BLaER1 treated with 17β-estradiol and CSF1 and Interleukin-3, amounts not matched to agents 10 nM and 100 nM (cell line): ENCODE measurements around the gene HIPK1.
A peak's percentile ranks its signal among the peaks of the same experiment; 100 is the strongest.

Experiments
- H3K27ac ChIP-seq, 11 experiments: shearing (Covaris generic); formaldehyde crosslinking; 2 replicates each; pipeline ENCODE4 v1.8.1; 2022
- H3K27me3 ChIP-seq, 11 experiments: shearing (Covaris generic); formaldehyde crosslinking; 2 replicates each; pipeline ENCODE4 v1.8.1; 2022
- H3K36me3 ChIP-seq, 11 experiments: shearing (Covaris generic); formaldehyde crosslinking; 2 replicates each; pipeline ENCODE4 v1.8.1; 2022
- H3K4me1 ChIP-seq, 10 experiments: shearing (Covaris generic); formaldehyde crosslinking; 2 replicates each; pipeline ENCODE4 v1.8.1; 2022
- H3K4me2 ChIP-seq, 11 experiments: shearing (Covaris generic); formaldehyde crosslinking; 2 replicates each; pipeline ENCODE4 v1.8.1; 2022
- H3K4me3 ChIP-seq, 10 experiments: shearing (Covaris generic); formaldehyde crosslinking; 2 replicates each; pipeline ENCODE4 v1.8.1; 2022
- H3K9ac ChIP-seq, 11 experiments: shearing (Covaris generic); formaldehyde crosslinking; 2 replicates each; pipeline ENCODE4 v1.8.1; 2022
- H3K9me3 ChIP-seq, 11 experiments: shearing (Covaris generic); formaldehyde crosslinking; replicated peaks in 1 of 11; 2 replicates each; pipeline ENCODE4 v1.8.1; 2022
- H4K20me1 ChIP-seq, 11 experiments: shearing (Covaris generic); formaldehyde crosslinking; 2 replicates each; pipeline ENCODE4 v1.8.1; 2022
- Cebpa-rat ChIP-seq, 11 experiments: shearing (Covaris generic); IDR thresholded peaks; 2 replicates each; pipeline ENCODE4 v1.8.1; 2022

The HIPK1 gene

DNA sequence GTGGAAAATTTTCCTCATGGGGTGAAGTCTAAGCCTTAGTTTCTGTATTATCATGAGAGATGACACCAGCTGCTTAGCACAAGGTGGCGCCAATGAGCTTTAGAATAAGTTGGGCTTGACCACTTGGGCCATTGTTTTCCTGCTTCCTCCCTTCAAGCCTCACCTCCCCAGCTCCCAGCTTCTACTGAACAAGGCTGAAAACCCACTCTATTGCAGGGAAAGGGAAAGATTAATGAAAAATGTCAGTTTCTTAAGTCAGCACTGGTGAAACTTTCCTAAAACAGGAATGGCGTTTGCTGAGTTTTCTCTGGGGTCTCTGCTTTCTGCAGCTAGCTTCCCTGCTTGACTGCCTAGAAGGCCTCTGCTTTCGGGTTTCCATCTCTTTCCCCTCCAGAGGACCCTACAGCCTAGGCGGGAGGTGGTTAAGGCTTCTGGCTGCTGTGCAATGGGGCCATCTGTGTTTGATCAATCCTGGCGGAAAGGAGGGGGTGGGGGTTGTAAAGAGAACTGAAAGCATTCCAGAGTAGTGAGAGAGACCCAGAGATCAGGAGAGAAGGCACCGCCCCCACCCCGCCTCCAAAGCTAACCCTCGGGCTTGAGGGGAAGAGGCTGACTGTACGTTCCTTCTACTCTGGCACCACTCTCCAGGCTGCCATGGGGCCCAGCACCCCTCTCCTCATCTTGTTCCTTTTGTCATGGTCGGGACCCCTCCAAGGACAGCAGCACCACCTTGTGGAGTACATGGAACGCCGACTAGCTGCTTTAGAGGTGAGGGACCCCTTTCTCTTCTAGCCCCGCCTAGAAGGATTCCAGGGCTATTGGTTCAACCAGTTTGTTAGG, 50.0 kb downstream of the HIPK1 start, which contains the start of gene OLFML3:
TSS of gene OLFML3 (plus strand) at position 612 of the 840 bp plus-strand sequence. CDS start at position 655, 43 bp downstream.
- Histone ChIP-seq H3K9ac (peak within 1 kb of the TSS in 10 of 11 experiments; percentile 21 to 63 (median 42); a peak in 13 of 22 replicates), H3K4me1 (peaks cover 73 to 99% (median 94%) of the 10 kb centered on the region in 10 experiments), H3K27ac (peak within 1 kb of the TSS in 10 of 11 experiments; percentile 39 to 83 (median 68); a peak in 17 of 22 replicates), H3K36me3 (peaks cover 6 to 18% (median 11%) of the 10 kb centered on the region in 11 experiments; a peak in 17 of 22 replicates), H3K4me3 (peak within 1 kb of the TSS in 6 of 10 experiments; percentile 4 to 60 (median 32); a peak in 8 of 20 replicates), H3K27me3 (no peaks in the 10 kb centered on the region), H3K4me2 (peak within 1 kb of the TSS; percentile 65 to 99 (median 92)), H3K9me3 (no peaks in the 10 kb centered on the region), H4K20me1 (peaks cover 0 to 28% (median 0%) of the 10 kb centered on the region in 11 experiments; a peak in 4 of 22 replicates)
- TF ChIP-seq Cebpa-rat (IDR thresholded peaks at IDR 0.05) = no peak

GRCh38 chr1:113980110-113980509, 51.0 kb downstream of the HIPK1 start:
- no peak for TF ChIP-seq Cebpa-rat (IDR thresholded peaks at IDR 0.05)
- peak overlapping the region in 3 of 11 experiments; percentile 23 to 63 (median 55); a peak in 4 of 22 replicates for H3K9ac ChIP-seq
- H4K20me1 ChIP-seq = peaks cover 0 to 20% (median 0%) of the 10 kb centered on the region in 11 experiments; a peak in 4 of 22 replicates
- H3K36me3 ChIP-seq = peaks cover 0 to 10% (median 3%) of the 10 kb centered on the region in 11 experiments; a peak in 10 of 22 replicates
- H3K27ac ChIP-seq = peak overlapping the region in 8 of 11 experiments; percentile 63 to 83 (median 68); a peak in 11 of 22 replicates
- H3K9me3 ChIP-seq = peaks cover 0 to 4% (median 2%) of the 10 kb centered on the region in 11 experiments; a peak in 8 of 22 replicates
- H3K4me3 ChIP-seq = peak overlapping the region in 4 of 10 experiments; percentile 13 to 60 (median 42); a peak in 5 of 20 replicates
- H3K27me3 ChIP-seq = no peaks in the 10 kb centered on the region
- peak overlapping the region in 8 of 11 experiments; percentile 91 to 99 (median 98); a peak in 17 of 22 replicates for H3K4me2 ChIP-seq
- peaks cover 79 to 100% (median 100%) of the 10 kb centered on the region in 10 experiments for H3K4me1 ChIP-seq

DNA sequence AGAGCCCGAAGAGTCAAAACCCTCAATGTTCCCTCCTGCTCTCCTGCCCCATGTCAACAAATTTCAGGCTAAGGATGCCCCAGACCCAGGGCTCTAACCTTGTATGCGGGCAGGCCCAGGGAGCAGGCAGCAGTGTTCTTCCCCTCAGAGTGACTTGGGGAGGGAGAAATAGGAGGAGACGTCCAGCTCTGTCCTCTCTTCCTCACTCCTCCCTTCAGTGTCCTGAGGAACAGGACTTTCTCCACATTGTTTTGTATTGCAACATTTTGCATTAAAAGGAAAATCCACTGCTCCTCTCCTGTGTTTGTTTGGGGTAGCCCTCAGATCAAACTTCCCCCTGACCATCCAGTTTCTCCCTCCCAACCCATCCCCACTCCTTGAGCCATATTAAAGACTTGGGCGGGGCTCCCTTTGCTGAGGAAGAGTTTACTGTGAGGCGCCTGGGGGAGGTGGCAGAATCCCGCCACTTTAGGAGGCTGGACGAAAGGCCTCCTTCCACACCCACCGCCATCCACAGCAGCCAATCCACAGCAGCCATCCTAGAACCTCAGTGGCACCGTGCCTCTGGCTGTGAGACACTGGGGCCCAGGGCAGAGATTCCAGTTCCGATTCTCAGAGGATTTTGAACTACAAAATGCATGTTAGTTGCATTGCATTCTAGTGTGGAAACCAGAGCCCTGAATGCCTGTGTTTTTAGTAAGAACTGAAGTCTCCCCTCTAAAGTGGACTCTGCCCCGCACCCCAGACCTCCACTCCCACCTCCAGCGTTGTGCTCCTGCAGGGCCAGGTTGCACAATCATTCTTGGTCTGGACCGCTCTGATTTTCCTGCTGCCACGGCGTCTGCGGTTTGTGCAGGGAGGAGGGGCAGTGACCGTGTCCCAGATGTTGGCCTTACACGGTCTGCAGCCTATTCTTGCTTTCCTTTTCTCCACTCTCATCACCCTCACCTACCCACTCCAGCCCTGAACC, 53.1 kb downstream of the HIPK1 start:
- Histone ChIP-seq H3K4me3 (peak overlapping the region in 8 of 10 experiments; percentile 8 to 60 (median 47); a peak in 12 of 20 replicates), H3K9me3 (peaks cover 19 to 25% (median 23%) of the 10 kb centered on the region in 11 experiments; a peak in 21 of 22 replicates), H4K20me1 (peaks cover 0 to 1% (median 0%) of the 10 kb centered on the region in 11 experiments; a peak in 1 of 22 replicates), H3K27ac (peak overlapping the region in 9 of 11 experiments; percentile 31 to 83 (median 66); a peak in 16 of 22 replicates), H3K27me3 (no peaks in the 10 kb centered on the region), H3K4me2 (peak overlapping the region; percentile 83 to 99 (median 97)), H3K9ac (peak overlapping the region in 10 of 11 experiments; percentile 9 to 72 (median 62); a peak in 18 of 22 replicates), H3K36me3 (peaks cover 0 to 17% (median 0%) of the 10 kb centered on the region in 11 experiments; a peak in 2 of 22 replicates), H3K4me1 (peaks cover 60 to 83% (median 81%) of the 10 kb centered on the region in 10 experiments)
- TF ChIP-seq Cebpa-rat (IDR thresholded peaks at IDR 0.05) = peak in 9 of 11 experiments; percentile 52 to 94 (median 79); a peak in 15 of 22 replicates

GRCh38 chr1:113982949-113983348, 53.8 kb downstream of the HIPK1 start:
- H3K36me3 ChIP-seq = peaks cover 0 to 18% (median 0%) of the 10 kb centered on the region in 11 experiments; a peak in 2 of 22 replicates
- H3K4me1 ChIP-seq = peaks cover 55 to 76% (median 74%) of the 10 kb centered on the region in 10 experiments
- H3K4me2 ChIP-seq = peak overlapping the region; percentile 83 to 99 (median 97)
- peak overlapping the region in 9 of 11 experiments; percentile 31 to 83 (median 66); a peak in 16 of 22 replicates for H3K27ac ChIP-seq
- H3K9me3 ChIP-seq = peaks cover 26 to 32% (median 30%) of the 10 kb centered on the region in 11 experiments
- H4K20me1 ChIP-seq = no peaks in the 10 kb centered on the region
- H3K9ac ChIP-seq = peak overlapping the region in 10 of 11 experiments; percentile 9 to 72 (median 62); a peak in 20 of 22 replicates
- no peak for TF ChIP-seq Cebpa-rat (IDR thresholded peaks at IDR 0.05)
- peak overlapping the region in 8 of 10 experiments; percentile 8 to 60 (median 47); a peak in 12 of 20 replicates for H3K4me3 ChIP-seq
- H3K27me3 ChIP-seq = no peaks in the 10 kb centered on the region

GRCh38 chr1:113983391-113983790, 54.3 kb downstream of the HIPK1 start:
- no peak for TF ChIP-seq Cebpa-rat (IDR thresholded peaks at IDR 0.05)
- H3K9me3 ChIP-seq = peaks cover 30 to 37% (median 34%) of the 10 kb centered on the region in 11 experiments
- peaks cover 0 to 18% (median 0%) of the 10 kb centered on the region in 11 experiments; a peak in 2 of 22 replicates for H3K36me3 ChIP-seq
- H3K27ac ChIP-seq = peak overlapping the region in 9 of 11 experiments; percentile 31 to 83 (median 66); a peak in 16 of 22 replicates
- H3K4me1 ChIP-seq = peaks cover 50 to 72% (median 70%) of the 10 kb centered on the region in 10 experiments
- H3K4me2 ChIP-seq = peak overlapping the region; percentile 83 to 99 (median 97)
- peak overlapping the region in 6 of 10 experiments; percentile 3 to 60 (median 48); a peak in 7 of 20 replicates for H3K4me3 ChIP-seq
- no peaks in the 10 kb centered on the region for H3K27me3 ChIP-seq
- peak overlapping the region in 10 of 11 experiments; percentile 9 to 72 (median 62); a peak in 18 of 22 replicates for H3K9ac ChIP-seq
- no peaks in the 10 kb centered on the region for H4K20me1 ChIP-seq

GRCh38 chr1:113983826-113984225, 54.7 kb downstream of the HIPK1 start:
- H3K4me1 ChIP-seq = peaks cover 48 to 69% (median 66%) of the 10 kb centered on the region in 10 experiments
- H3K4me2 ChIP-seq = peak overlapping the region; percentile 83 to 99 (median 97)
- no peaks in the 10 kb centered on the region for H3K27me3 ChIP-seq
- H4K20me1 ChIP-seq = no peaks in the 10 kb centered on the region
- peak overlapping the region in 2 of 10 experiments; percentile 54 to 60; a peak in 3 of 20 replicates for H3K4me3 ChIP-seq
- H3K9ac ChIP-seq = peak overlapping the region in 8 of 11 experiments; percentile 34 to 72 (median 64); a peak in 10 of 22 replicates
- H3K9me3 ChIP-seq = peaks cover 34 to 41% (median 39%) of the 10 kb centered on the region in 11 experiments
- peak overlapping the region in 8 of 11 experiments; percentile 61 to 83 (median 68); a peak in 16 of 22 replicates for H3K27ac ChIP-seq
- peaks cover 0 to 18% (median 0%) of the 10 kb centered on the region in 11 experiments; a peak in 3 of 22 replicates for H3K36me3 ChIP-seq
- TF ChIP-seq Cebpa-rat (IDR thresholded peaks at IDR 0.05) = no peak

GRCh38 chr1:113984710-113985109, 55.6 kb downstream of the HIPK1 start:
- Histone ChIP-seq H3K36me3 (peaks cover 0 to 18% (median 0%) of the 10 kb centered on the region in 11 experiments; a peak in 3 of 22 replicates), H3K9me3 (peaks cover 43 to 50% (median 48%) of the 10 kb centered on the region in 11 experiments), H3K9ac (peak overlapping the region in 1 of 11 experiments; percentile 64; a peak in 1 of 22 replicates), H4K20me1 (no peaks in the 10 kb centered on the region), H3K27ac (peak overlapping the region in 9 of 11 experiments; percentile 7 to 83 (median 66); a peak in 15 of 22 replicates), H3K4me1 (peaks cover 49 to 64% (median 57%) of the 10 kb centered on the region in 10 experiments), H3K4me2 (peak overlapping the region; percentile 83 to 99 (median 97)), H3K4me3 (peak overlapping the region in 1 of 10 experiments; percentile 22; a peak in 1 of 20 replicates), H3K27me3 (no peaks in the 10 kb centered on the region)
- TF ChIP-seq Cebpa-rat (IDR thresholded peaks at IDR 0.05) = no peak
